Stimulated activated CD4-positive, alpha-beta T cell treated with anti-CD3 and anti-CD28 coated beads, TNF-alpha, amount 100 ng/mL, for 24 hours (primary cell): ENCODE data around the gene RECQL5.
"Not testable (repeated sequence)": the region's sequence is repeated elsewhere in the genome, so short reads cannot be mapped to it uniquely, and the experiment has no call there.

Experiments
- DNase-seq, 3 experiments: peaks; one replicate each; pipeline ENCODE4 v3.0.0-alpha.2; 2020; ENCODE audit warnings: low read depth in 3 of 3

The RECQL5 gene

DNA sequence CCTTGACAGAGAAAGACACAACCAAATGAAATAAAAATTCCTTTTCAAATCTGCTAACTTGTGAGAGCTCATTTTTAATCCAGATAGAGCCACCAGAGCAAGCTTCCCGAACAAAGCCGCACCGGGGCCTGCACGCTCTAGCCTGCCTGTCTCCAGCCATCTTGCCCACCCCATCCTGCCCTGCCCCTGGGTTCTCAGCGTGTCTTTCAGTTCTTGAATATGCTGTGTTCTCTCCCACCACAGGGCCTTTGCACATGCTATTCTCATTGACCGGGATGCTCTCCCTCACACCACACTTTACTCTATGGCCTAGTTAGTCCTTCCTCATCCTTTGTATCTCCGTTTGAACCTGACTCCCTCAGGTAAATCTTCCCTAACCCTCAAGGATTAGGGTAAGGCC is 19.0 kb downstream of the RECQL5 start:
- no peak for DNase-seq

DNA sequence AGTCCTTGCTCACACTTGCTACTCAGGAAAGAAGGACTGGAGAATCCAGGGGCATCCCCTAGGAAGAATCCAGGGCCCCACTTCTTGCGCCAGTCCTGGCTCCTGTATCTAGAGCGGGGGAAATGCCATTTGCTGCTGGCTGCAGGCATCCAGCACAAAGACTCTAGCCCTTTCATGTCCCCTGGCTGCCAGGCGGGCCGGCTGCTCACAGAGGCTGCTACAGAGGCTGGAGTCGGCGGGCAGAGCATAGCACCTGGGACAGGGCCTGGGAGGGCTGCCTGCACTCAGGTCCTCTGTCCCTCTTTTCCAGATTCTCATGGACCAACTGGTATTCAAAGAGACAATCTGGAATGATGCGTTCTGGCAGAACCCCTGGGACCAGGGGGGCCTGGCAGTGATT is 19.9 kb downstream of the RECQL5 start:
- DNase-seq, result no peak

GRCh38 chr17:75646638-75646992 is 20.3 kb downstream of the RECQL5 start:
- DNase-seq, result no peak

- DNase-seq, result no peak
These were observed 20.9 kb downstream of the RECQL5 start for GRCh38 chr17:75645889-75646637.

DNA sequence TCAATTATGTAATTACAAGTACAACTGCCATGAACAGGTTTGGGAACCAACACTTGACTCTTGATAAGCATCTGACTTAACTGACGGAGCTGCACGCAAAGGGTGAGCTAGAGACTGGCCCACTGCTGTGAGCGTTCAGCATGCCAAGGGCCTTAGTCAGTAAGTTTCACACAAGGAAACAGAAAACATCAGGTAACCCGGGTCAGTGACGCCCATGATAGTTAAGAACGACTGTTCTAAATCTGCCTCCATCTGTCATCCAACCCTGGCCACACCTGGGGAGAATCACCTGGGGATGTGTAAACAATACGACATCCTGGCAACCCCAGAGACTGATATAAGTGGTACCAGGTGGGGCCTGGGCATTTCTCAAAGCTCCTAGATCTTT is 21.5 kb downstream of the RECQL5 start:
- DNase-seq, result no peak

GRCh38 chr17:75643643-75644017 is 23.3 kb downstream of the RECQL5 start:
- DNase-seq, result no peak

GRCh38 chr17:75642784-75643642 is 23.9 kb downstream of the RECQL5 start:
- DNase-seq, result no peak

DNA sequence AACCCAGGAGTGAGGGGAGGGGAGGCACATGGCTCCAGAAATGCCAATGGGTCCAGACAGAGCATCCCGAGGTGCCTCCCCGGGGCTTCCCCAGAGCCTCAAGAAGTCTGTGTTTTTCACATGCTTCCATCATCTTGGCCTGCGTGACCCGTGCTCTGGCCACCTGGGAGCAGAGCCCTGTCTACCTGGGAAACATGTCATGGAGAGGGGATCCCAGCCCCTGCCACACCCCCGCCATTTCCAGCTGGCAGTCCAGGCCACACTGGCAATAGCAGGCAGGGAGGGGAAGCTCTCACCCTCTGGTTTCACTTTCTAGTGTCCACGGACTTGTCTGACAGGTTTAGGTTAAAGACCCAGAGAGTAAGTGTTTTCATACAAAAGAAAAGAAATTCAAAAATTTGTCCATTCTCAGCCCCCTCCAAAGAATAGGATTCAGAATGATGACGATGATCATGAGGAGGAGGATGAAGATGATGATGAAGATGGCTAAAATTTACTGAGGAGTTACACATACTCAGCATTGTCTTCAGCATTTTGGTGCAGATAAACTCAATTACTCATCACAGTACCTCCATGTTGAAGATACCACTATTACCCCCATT is 24.7 kb downstream of the RECQL5 start:
- DNase-seq, result no peak

- DNase-seq, result no peak
These were observed 25.6 kb downstream of the RECQL5 start for GRCh38 chr17:75641343-75641742.

DNA sequence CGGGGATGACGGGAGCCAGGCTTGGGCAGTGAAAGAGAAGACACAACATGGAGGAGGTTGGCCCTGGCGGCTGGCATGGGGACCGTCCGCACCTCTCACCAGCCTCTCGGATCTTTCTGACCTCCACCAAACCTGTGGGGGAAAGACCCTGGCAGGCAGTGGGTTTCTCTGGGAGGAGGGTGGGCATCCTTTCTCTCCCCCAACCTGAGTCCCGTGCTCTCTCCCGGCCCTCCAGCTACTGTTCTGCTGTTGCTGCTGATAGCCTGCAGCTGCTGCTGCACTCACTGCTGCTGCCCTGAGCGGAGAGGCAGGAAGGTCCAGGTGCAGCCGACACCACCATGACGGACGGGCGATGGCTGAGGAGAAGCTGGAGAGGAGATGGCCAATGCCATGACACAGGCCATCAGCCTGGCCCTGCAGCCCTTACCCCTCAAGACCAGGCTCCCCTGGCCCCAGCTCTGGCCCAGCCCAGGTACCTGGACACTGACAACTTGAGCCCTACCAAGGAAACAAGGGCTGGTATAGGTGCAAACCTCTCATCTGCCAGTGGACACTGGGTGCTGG is 26.3 kb downstream of the RECQL5 start:
- no peak for DNase-seq

DNA sequence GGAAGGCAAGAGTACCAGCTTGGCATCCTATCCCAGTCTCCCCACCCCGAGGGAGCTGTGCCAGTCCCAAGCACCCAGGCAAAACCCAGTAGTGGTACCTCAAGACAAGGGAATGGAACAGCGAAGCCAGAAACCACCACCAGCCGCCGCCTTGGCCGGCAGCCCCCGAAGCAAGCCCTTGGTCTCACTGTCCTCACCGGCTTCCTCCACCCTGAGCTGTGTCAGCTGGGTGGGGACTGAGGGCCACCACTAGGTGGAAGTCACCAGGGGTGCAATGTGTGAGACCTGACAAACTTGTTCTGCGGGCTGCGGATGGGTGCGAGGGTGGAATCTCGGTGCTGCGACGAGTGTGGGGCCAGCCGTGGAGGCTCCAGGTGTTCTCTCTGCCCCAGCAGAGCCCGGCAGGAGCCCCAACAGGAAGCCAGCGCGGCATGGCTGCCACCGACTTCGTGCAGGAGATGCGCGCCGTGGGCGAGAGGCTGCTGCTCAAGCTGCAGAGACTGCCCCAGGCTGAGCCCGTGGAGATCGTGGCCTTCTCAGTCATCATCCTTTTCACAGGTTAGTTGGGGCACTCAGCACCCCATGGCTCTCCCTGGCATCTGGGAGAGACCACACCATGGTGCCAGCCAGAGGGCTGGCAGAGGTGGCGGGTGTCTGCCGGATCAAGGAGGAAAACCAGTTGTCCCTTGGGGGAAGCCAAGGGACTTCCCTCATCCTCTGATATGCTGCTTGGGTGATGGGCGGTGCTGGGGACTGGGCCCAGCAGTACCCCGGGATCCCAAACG is 27.0 kb downstream of the RECQL5 start:
- no peak for DNase-seq

DNA sequence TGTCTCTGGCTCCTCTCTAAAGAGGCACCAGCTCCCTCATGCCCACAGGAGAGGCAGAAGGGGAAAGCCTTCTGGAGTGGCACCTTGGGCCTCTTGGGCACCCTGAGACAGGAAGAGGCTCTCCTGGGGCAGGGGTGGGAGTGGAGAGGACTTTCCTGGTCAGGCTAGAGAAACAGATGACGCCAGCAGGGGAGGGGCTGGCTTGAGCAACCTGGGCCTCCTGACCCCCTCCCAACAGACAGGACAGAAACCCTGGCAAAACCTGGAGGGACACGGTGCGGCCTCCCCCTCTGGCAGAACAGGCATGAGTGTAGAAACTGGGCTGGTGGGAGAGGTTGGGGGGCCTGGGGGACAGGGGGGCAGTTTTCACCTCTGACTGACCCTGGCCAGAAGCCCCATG is 27.6 kb downstream of the RECQL5 start:
- no peak for DNase-seq

GRCh38 chr17:75638893-75639292 is 28.1 kb downstream of the RECQL5 start:
- DNase-seq, result no peak

GRCh38 chr17:75638039-75638438 is 28.9 kb downstream of the RECQL5 start:
- not testable (repeated sequence) for DNase-seq

DNA sequence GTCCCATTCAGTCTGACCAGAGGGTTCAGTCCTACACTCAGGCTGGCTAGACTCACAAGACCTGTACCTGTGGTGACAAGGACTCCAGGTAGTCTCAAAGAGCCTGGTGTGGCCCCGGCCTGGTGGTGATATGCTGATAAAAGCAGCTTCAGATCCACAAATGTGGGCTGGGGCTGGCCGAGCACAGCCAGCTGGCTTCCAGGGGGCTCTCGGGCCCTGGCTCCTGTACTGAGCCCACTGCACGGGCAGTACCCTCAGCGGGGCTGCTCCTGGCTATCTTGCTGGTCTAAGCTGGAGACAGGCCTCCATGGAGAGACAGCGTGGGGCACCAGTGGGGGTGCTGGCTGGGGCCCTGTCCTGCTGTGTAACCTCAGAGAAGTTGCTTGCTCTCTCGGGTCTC is 29.4 kb downstream of the RECQL5 start:
- no peak for DNase-seq

GRCh38 chr17:75637143-75637538 is 29.8 kb downstream of the RECQL5 start:
- DNase-seq, result no peak

- DNase-seq, result no peak
These were observed 30.4 kb downstream of the RECQL5 start for GRCh38 chr17:75636381-75637142.

DNA sequence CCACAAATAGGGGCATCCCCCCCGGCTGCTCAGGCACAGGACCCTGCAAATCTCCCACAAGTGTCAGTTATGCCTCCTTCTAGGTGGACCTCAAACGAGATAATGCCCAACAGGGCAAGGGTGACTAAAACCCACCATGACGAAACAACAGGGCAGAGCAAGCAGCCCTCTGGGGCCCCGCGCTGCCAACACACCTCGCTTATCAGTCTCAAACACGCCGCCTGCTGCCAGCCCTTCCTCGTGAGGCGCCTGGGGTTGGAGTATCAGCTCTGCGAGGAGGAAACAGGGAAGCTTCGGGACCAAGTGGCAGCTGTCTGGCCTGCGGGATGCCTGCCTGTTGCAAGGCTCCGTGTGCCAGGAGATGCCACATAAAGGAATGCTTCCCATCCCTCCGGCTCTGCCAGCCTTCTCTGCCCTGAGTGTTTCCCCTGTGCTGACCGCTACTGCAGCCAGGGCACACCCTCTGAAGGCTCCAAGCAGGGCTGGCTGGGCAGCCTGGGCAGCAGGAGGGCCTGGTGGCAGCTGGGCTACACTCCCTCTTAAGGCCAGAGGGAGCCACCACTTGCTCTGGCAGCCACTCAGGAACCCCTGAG is 31.2 kb downstream of the RECQL5 start:
- no peak for DNase-seq

DNA sequence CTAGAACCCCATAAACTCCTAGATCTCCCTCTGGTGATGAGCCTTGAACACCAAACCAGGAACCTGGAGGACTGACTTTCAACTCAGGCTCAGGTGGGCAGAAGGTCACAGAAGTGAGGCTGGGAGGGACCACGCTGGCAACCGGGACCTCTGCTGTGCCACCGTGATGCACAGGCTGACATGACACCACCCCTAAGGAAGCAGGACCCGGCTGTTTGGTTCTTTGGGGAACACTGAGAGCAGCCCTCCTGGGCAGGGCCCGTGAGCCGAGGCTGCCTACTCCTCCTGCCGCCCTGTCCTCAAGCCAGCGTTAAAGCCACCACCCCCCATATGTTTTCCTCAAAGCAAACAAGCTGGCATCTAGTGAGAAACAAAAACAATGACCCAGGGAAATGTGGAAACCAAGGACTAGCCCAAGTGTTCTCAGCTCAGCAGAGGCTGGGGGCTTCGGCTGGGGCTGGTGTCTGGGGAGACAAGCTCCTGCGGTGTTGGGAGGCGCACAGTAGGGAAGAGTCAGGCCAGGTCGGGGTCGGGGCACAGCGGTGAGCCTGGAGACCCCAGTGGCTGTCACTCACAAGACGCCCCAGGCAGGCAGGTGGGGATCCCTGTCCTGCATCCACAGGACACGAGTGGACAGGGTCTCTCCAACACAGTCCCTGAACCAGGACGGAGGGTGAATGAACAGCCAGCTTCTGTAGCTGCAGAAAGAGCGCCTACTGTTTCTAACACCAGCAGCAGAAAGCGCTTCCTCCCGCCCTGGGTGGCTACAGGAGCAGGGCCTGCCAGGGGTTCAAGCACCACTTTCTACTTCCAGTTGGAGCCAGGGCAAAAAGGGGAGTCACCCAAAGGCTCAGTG is 32.0 kb downstream of the RECQL5 start:
- no peak for DNase-seq

DNA sequence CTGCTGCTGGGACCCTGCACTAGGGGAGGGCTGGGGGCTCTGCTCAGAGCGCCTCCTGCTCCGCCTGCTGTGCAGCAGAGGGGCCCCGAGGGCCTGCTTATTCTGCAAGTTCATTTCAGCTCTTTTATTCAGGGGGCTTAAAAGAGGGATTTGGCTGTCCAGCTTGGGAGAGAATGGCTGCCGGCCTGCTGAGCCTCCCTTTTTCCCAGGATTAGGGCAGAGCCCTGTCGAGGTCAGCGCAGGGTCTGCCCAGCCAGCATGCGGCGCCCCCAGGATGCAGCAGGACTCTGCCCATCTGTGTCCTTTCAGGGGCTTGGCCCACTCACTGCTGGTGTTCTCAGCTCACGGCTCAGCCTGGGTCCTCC is 32.6 kb downstream of the RECQL5 start:
- no peak for DNase-seq
